ENCODE data around the gene LAMTOR1. TPM values are rescaled to one million over a fixed set of nuclear protein-coding genes. Genes with fewer than 3 reads are reported as not detected.

Gene LAMTOR1
- total RNA-seq, 1 experiment from 2014 or later, result 94.6 TPM

DNA sequence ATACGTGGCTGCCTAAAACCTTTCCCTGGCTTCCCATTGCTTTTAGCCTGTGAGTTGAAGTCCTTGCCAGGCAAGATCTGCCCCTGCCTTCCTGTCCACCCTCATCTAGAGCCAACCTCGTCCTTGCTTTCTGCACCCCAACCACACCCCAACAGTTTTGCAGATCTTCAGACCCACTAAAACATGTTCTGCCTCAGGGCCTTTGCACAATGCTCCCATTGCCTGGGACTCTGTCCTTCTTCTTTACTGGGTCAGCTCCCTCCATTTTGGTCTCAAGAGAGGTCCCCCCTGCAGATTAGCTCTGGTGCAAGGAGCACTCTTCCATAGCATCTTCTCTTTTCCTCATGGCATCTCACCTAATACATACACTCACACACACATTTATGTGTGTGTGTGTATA, 17.8 kb upstream of the LAMTOR1 start:
- CTCF ChIA-PET, result no interaction called here
- no TSS peak for BruUV-seq (replicated peaks)
- POLR2A ChIA-PET (ENCODE audit: unreplicated experiment), result no interaction called here

DNA sequence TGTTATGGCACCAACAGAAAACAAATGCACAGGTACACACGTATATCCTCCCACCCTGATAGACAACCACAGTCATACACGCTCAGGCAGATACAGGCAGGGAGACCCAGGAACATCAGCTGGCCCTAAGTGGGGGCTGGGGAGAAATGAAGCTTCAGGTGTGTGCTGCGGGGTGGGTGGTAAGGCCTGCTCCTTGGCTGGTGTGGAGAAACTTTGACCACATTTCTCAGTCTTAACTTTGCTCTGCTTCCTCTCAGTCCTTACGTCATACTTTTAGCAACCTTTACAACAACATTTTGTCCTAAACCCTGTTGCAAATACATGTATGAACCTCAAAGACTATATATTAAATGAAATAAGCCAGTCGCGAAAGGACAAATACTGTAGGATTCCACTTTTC, 16.1 kb upstream of the LAMTOR1 start:
- H3K79me2 ChIP-seq (ENCODE audit: low read depth), result no peaks in the 10 kb centered on the region
- 0 out of 2 replicates have a peak, but pooled peaks cover 3% of the 10 kb centered on the region for H3K9me2 ChIP-seq (ENCODE audit: insufficient read depth)
- DNase-seq, result no peak
- H3K27me3 ChIP-seq (ENCODE audit: insufficient read depth, low read depth), result no peaks in the 10 kb centered on the region
- no peak overlapping the region for H3K4me3 ChIP-seq
- H3K4me1 ChIP-seq (replicated peaks; ENCODE audit: insufficient read depth), result no peaks in the 10 kb centered on the region
- no peaks in the 10 kb centered on the region; the same call in 1 of the 2 replicates for H3F3A ChIP-seq (ENCODE audit: insufficient read depth, low read depth)
- no peaks in the 10 kb centered on the region for H3K9me3 ChIP-seq (ENCODE audit: insufficient read depth, low read depth)
- H4K20me1 ChIP-seq (ENCODE audit: insufficient read depth), result no peaks in the 10 kb centered on the region
- ChIA-PET CTCF (no interaction called here), POLR2A (ENCODE audit: unreplicated experiment) (interaction anchor here (0.6 kb wide), 1 partner anchor 185 kb away, joined by 4 read pairs; no protein-coding TSS in a partner anchor)
- no peak overlapping the region for H3K27ac ChIP-seq
- intact Hi-C loops (cut with micrococcal nuclease; ENCODE audit: unreplicated experiment), result no loop called here
- no peak overlapping the region for H3K4me2 ChIP-seq
- no peaks in the 10 kb centered on the region for H3K36me3 ChIP-seq (ENCODE audit: low read depth)
- TF ChIP-seq, protein P1, sequence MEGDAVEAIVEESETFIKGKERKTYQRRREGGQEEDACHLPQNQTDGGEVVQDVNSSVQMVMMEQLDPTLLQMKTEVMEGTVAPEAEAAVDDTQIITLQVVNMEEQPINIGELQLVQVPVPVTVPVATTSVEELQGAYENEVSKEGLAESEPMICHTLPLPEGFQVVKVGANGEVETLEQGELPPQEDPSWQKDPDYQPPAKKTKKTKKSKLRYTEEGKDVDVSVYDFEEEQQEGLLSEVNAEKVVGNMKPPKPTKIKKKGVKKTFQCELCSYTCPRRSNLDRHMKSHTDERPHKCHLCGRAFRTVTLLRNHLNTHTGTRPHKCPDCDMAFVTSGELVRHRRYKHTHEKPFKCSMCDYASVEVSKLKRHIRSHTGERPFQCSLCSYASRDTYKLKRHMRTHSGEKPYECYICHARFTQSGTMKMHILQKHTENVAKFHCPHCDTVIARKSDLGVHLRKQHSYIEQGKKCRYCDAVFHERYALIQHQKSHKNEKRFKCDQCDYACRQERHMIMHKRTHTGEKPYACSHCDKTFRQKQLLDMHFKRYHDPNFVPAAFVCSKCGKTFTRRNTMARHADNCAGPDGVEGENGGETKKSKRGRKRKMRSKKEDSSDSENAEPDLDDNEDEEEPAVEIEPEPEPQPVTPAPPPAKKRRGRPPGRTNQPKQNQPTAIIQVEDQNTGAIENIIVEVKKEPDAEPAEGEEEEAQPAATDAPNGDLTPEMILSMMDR (conservative IDR thresholded peaks at IDR 0.05), result no peak
- no peak for TF ChIP-seq EZH2 (IDR thresholded peaks at IDR 0.05; ENCODE audit: low read depth)
- BruUV-seq (replicated peaks), result no TSS peak
- peak overlapping the region; percentile 55; the same call in 1 of the 2 replicates for H2AFZ ChIP-seq

More for the DNA sequence above, 17.8 kb upstream of the LAMTOR1 start:
- no peaks in the 10 kb centered on the region for H4K20me1 ChIP-seq (ENCODE audit: insufficient read depth)
- no peak for TF ChIP-seq EZH2 (IDR thresholded peaks at IDR 0.05; ENCODE audit: low read depth)
- TF ChIP-seq, protein P1 (conservative IDR thresholded peaks at IDR 0.05), result no peak
- DNase-seq, result no peak
- H2AFZ ChIP-seq, result no peak overlapping the region
- H3K27me3 ChIP-seq (ENCODE audit: insufficient read depth, low read depth), result no peaks in the 10 kb centered on the region
- H3K4me1 ChIP-seq (replicated peaks; ENCODE audit: insufficient read depth), result peaks cover 3% of the 10 kb centered on the region; the same call in 1 of the 2 replicates
- H3K4me2 ChIP-seq, result no peak overlapping the region
- H3K27ac ChIP-seq, result no peak overlapping the region
- H3K36me3 ChIP-seq (ENCODE audit: low read depth), result no peaks in the 10 kb centered on the region
- no peaks in the 10 kb centered on the region for H3K9me3 ChIP-seq (ENCODE audit: insufficient read depth, low read depth)
- H3F3A ChIP-seq (ENCODE audit: insufficient read depth, low read depth), result peaks cover 3% of the 10 kb centered on the region; the same call in 1 of the 2 replicates
- 0 out of 2 replicates have a peak, but pooled peaks cover 3% of the 10 kb centered on the region for H3K9me2 ChIP-seq (ENCODE audit: insufficient read depth)
- intact Hi-C loops (cut with micrococcal nuclease; ENCODE audit: unreplicated experiment), result no loop called here
- H3K4me3 ChIP-seq, result no peak overlapping the region
- H3K79me2 ChIP-seq (ENCODE audit: low read depth), result no peaks in the 10 kb centered on the region

DNA sequence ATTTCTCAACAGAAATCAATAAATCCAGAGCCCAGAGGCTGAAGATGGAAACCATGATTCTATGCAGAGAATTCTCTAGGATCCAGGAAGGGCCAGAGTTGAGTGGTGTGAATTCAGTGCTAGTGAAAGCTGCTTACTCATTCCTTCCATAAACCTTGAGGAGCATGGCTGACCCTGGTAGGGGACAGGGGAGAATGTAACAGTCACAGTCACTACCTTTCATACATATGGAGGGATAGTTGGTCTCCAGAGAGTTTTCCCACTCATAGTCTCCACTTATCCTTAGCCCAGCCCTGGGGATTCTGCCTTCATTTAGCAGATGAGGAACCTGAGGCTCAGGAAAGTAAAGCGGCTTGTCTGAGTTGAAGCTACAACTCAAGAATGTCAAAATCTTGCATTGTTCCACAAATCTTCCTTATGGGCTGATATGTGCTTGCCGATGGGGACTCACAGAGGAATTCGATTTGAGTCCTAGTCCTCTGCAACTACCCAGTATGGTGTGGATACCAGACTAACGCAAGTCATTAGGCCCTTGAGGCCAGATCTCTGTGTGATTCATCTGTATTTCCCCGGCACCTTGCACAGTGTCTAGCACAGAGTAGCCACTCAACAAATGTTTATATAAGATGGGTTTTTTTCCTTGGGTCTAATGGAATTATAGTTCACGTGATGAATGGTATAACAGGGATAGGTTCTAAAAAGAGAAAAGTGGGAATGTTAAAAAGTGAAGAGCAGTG, 13.1 kb upstream of the LAMTOR1 start:
- DNase-seq, result no peak
- Histone ChIP-seq H3K79me2 (ENCODE audit: low read depth) (0 out of 2 replicates have a peak, but pooled peaks cover 1% of the 10 kb centered on the region), H4K20me1 (ENCODE audit: insufficient read depth) (no peaks in the 10 kb centered on the region), H2AFZ (no peak overlapping the region), H3K9me3 (ENCODE audit: insufficient read depth, low read depth) (no peaks in the 10 kb centered on the region), H3K4me2 (no peak overlapping the region), H3K4me3 (no peak overlapping the region), H3K27ac (no peak overlapping the region), H3K9me2 (ENCODE audit: insufficient read depth) (0 out of 2 replicates have a peak, but pooled peaks cover 3% of the 10 kb centered on the region), H3F3A (ENCODE audit: insufficient read depth, low read depth) (peaks cover 10% of the 10 kb centered on the region; the same call in 1 of the 2 replicates), H3K36me3 (ENCODE audit: low read depth) (no peaks in the 10 kb centered on the region), H3K27me3 (ENCODE audit: insufficient read depth, low read depth) (no peaks in the 10 kb centered on the region), H3K4me1 (replicated peaks; ENCODE audit: insufficient read depth) (peaks cover 12% of the 10 kb centered on the region)
- POLR2A ChIA-PET (ENCODE audit: unreplicated experiment), result interaction anchor here (0.7 kb wide), 1 partner anchor 82 kb away, joined by 6 read pairs; no protein-coding TSS in a partner anchor
- BruUV-seq (replicated peaks), result no TSS peak
- TF ChIP-seq, protein P1 (conservative IDR thresholded peaks at IDR 0.05), result no peak
- TF ChIP-seq EZH2 (IDR thresholded peaks at IDR 0.05; ENCODE audit: low read depth), result no peak
- intact Hi-C loops (cut with micrococcal nuclease; ENCODE audit: unreplicated experiment), result no loop called here
- CTCF ChIA-PET, result interaction anchor here (0.6 kb wide), 1 partner anchor 326 kb away, joined by 6 read pairs; no protein-coding TSS in a partner anchor
